K562 (cell line): Measurements from ENCODE around the gene CRABP2. TPM values are rescaled to one million over a fixed set of nuclear protein-coding genes. Genes with fewer than 3 reads are reported as not detected.

Source experiments
- ATAC-seq: fragments of 200-7000 bp; cut with Tn5 transposase; 3 replicates; pipeline ENCODE4 v1.9.1; 2020; ENCODE audit warnings: moderate library complexity
- BruUV-seq: library from RNA; stranded (reverse); fragments of 400-500 nt; replicated peaks from 2 replicates; lab custom pipeline; 2021; lab: Mats Ljungman, UMichigan
- CTCF ChIA-PET: fragments of 300-600 bp; formaldehyde crosslinking; extraction: SDS; loops from one replicate; lab custom pipeline; 2021; ENCODE audit warnings: low intra/inter-chr PET ratio; lab: Yijun Ruan, JAX
- POLR2A ChIA-PET: fragments of 300-600, 350-650 bp; sonication (Branson Sonifier 250); formaldehyde crosslinking; extraction: SDS; loops from one replicate; lab custom pipeline; 2021; ENCODE audit warnings: antibody characterized with exemption, inconsistent platforms; lab: Yijun Ruan, JAX
- DNase-seq, 4 experiments: peaks; one replicate each; pipeline versions ENCODE4 v3.0.0 to v3.0.0-alpha.2; 2011 to 2018; ENCODE audit warnings: low spot score in 3 of 4, mixed read lengths in 3 of 4; ENCODE audit errors: extremely low read depth in 1 of 4
- FAIRE-seq: peaks from 2 replicates; lab custom pipeline; 2011; peaks lifted over from hg19 to GRCh38; lab: Jason Lieb, UNC
- H2AFZ ChIP-seq: 2 replicates; pipeline ENCODE4 v1.6.0; 2011; ENCODE audit warnings: low read depth, low read length, control low read depth, inconsistent platforms
- H3K27ac ChIP-seq: fragments of 200-600 bp; 3 replicates; pipeline ENCODE4 v1.8.0; 2011; ENCODE audit warnings: low read depth, mild to moderate bottlenecking, control low read depth, inconsistent platforms, low read length, moderate library complexity, mixed read lengths; ENCODE audit errors: extremely low read depth
- H3K27me3 ChIP-seq, 2 experiments: fragments of 300-600 bp in 1 of 2; 2 replicates in 1 of 2; 3 replicates in 1 of 2; pipeline versions ENCODE4 v1.6.0 to v1.8.0; 2011; ENCODE audit warnings: inconsistent platforms in 2 of 2, low read length in 2 of 2, mild to moderate bottlenecking in 1 of 2, mixed read lengths in 1 of 2, moderate library complexity in 1 of 2; ENCODE audit not compliant: control insufficient read depth in 2 of 2, insufficient read depth in 2 of 2
- H3K36me3 ChIP-seq: fragments of 300-600 bp; 3 replicates; pipeline ENCODE4 v1.8.0; 2011; ENCODE audit warnings: mild to moderate bottlenecking, low read length, inconsistent platforms; ENCODE audit not compliant: control insufficient read depth, insufficient read depth
- H3K4me1 ChIP-seq, 2 experiments: fragments of 200-600 bp in 1 of 2; replicated peaks in 1 of 2; 2 replicates in 1 of 2; 3 replicates in 1 of 2; pipeline versions ENCODE4 v1.5.1 to v1.8.0; 2011; ENCODE audit warnings: inconsistent platforms in 2 of 2, low read length in 2 of 2, mild to moderate bottlenecking in 1 of 2, mixed read lengths in 1 of 2, moderate library complexity in 1 of 2; ENCODE audit not compliant: control insufficient read depth in 2 of 2, insufficient read depth in 2 of 2
- H3K4me2 ChIP-seq: 2 replicates; pipeline ENCODE4 v1.6.1; 2011; ENCODE audit warnings: low read length, control low read depth, inconsistent platforms, mixed read lengths; ENCODE audit not compliant: insufficient read depth
- H3K4me3 ChIP-seq: fragments of 200-600 bp; sonication (generic), shearing (Covaris generic); 2 replicates; pipeline ENCODE4 v1.5.1; 2016; ENCODE audit warnings: control low read depth, inconsistent platforms
- H3K79me2 ChIP-seq: fragments of 200-600 bp; 3 replicates; pipeline ENCODE4 v1.8.0; 2011; ENCODE audit warnings: low read length, inconsistent platforms; ENCODE audit not compliant: control insufficient read depth, insufficient read depth
- H3K9ac ChIP-seq, 2 experiments: 2 replicates each; pipeline versions ENCODE4 v1.6.0 to v1.6.1; 2011; ENCODE audit warnings: low read depth in 2 of 2, low read length in 2 of 2, control low read depth in 1 of 2, inconsistent platforms in 1 of 2, mild to moderate bottlenecking in 1 of 2, mixed read lengths in 1 of 2; ENCODE audit not compliant: insufficient read depth in 1 of 2
- H3K9me1 ChIP-seq: one replicate; pipeline ENCODE4 v1.6.0; 2011; ENCODE audit warnings: inconsistent platforms, mild to moderate bottlenecking, low read length, moderate library complexity; ENCODE audit not compliant: control insufficient read depth, insufficient read depth
- H3K9me3 ChIP-seq: replicated peaks from 2 replicates; pipeline ENCODE4 v1.5.1; 2011; ENCODE audit warnings: low read depth, low read length, inconsistent platforms; ENCODE audit not compliant: control insufficient read depth, insufficient read depth
- H4K20me1 ChIP-seq: replicated peaks from 2 replicates; pipeline ENCODE4 v1.6.1; 2011; ENCODE audit warnings: low read length, inconsistent platforms, mixed read lengths; ENCODE audit not compliant: control insufficient read depth, insufficient read depth
- ARID1B ChIP-seq: fragments of 450-650 bp; IDR thresholded peaks from 2 replicates; pipeline ENCODE4 v1.6.1; 2016; ENCODE audit warnings: antibody characterized with exemption, mild to moderate bottlenecking, inconsistent platforms
- ETS1 ChIP-seq: conservative IDR thresholded peaks from 2 replicates; pipeline ENCODE4 v1.6.1; 2011; ENCODE audit warnings: low read depth, mild to moderate bottlenecking, low read length; ENCODE audit not compliant: control insufficient read depth
- GTF3C2 ChIP-seq: IDR thresholded peaks from 3 replicates; pipeline ENCODE4 v1.6.1; 2011; ENCODE audit warnings: borderline replicate concordance, mild to moderate bottlenecking, moderate library complexity; ENCODE audit not compliant: insufficient read length; ENCODE audit errors: extremely low read depth
- HMGN3 ChIP-seq: IDR thresholded peaks from 2 replicates; pipeline ENCODE4 v1.6.1; 2011; ENCODE audit warnings: borderline replicate concordance, low read depth, mild to moderate bottlenecking, mixed read lengths, low read length; ENCODE audit not compliant: insufficient read length; ENCODE audit errors: extremely low read depth
- IRF2 ChIP-seq: sonication (generic); formaldehyde crosslinking; IDR thresholded peaks from 2 replicates; pipeline ENCODE4 v1.8.1; 2022; ENCODE audit warnings: mild to moderate bottlenecking, missing genetic modification reagents
- KDM5B ChIP-seq: fragments of 200-600 bp; sonication (generic); IDR thresholded peaks from 2 replicates; pipeline ENCODE4 v1.6.1; 2012; ENCODE audit warnings: low read depth, mild to moderate bottlenecking, moderate library complexity, low read length, control low read depth, inconsistent platforms; ENCODE audit not compliant: insufficient replicate concordance
- PYGO2 ChIP-seq: fragments of 450-650 bp; IDR thresholded peaks from 2 replicates; pipeline ENCODE4 v1.6.1; 2016; ENCODE audit warnings: mild to moderate bottlenecking, missing genetic modification characterization, moderate library complexity, missing compliant biosample characterization
- TOE1 ChIP-seq, 2 experiments: fragments of 450-650 bp in 1 of 2; sonication (generic) in 1 of 2; formaldehyde crosslinking in 1 of 2; IDR thresholded peaks; 2 replicates each; pipeline versions ENCODE4 v1.7.1 to v1.8.0; 2016 to 2022; ENCODE audit warnings: borderline replicate concordance in 2 of 2, mild to moderate bottlenecking in 2 of 2, antibody characterized with exemption in 1 of 2, inconsistent platforms in 1 of 2, low read depth in 1 of 2, missing genetic modification reagents in 1 of 2, moderate library complexity in 1 of 2
- TRIM24 ChIP-seq, 2 experiments: fragments of 450-650 bp; IDR thresholded peaks; 2 replicates each; pipeline ENCODE4 v1.6.1; 2016
- TSHZ1 ChIP-seq: fragments of 250-450 bp; sonication (Bioruptor Pico); IDR thresholded peaks from 2 replicates; pipeline ENCODE4 v1.4.0; 2020; ENCODE audit warnings: mild to moderate bottlenecking, moderate library complexity
- ZBTB2 ChIP-seq: fragments of 450-650 bp; IDR thresholded peaks from 2 replicates; pipeline ENCODE4 v1.6.1; 2016; ENCODE audit warnings: antibody characterized with exemption
- ZNF24 ChIP-seq: fragments of 450-650 bp; IDR thresholded peaks from 2 replicates; pipeline ENCODE4 v1.6.1; 2016
- WGBS: fragments of 100-300 bp; shearing (Covaris generic); methylation state at CpG from one replicate; pipeline ENCODE4 v1.1.6; 2016; ENCODE audit warnings: low coverage, mixed read lengths; ENCODE audit not compliant: insufficient coverage; ENCODE audit errors: missing lambda C conversion rate; 5-methylcytosine and 5-hydroxymethylcytosine counted together
- in situ Hi-C: fragments of 300-500 bp; cut with MboI; formaldehyde crosslinking; loops from 4 replicates; pipeline ENCODE4 v1.15.0; 2018; ENCODE audit warnings: inconsistent platforms, mixed read lengths
- intact Hi-C: fragments of 100-400 bp; cut with micrococcal nuclease; formaldehyde crosslinking; loops from 2 replicates; pipeline ENCODE4 v1.14.2; 2022
- polyA plus RNA-seq, 8 experiments: library from polyadenylated mRNA; depleted of rRNA in 4 of 8; stranded (reverse) in 5 of 8; unstranded in 3 of 8; fragments of >200 nt; fragmentation: Nextera tagmentation in 2 of 8; fragmentation: Illumina TruSeq in 1 of 8; extraction: Ambion mirVana in 2 of 8; extraction: Trizol in 1 of 8; gene quantifications; 2 replicates each; pipeline versions ENCODE4 v1.2.1 to v1.2.3, GENCODE V29; 2011 to 2014; ENCODE audit warnings: inconsistent platforms in 1 of 8, missing spikeins in 1 of 8
- total RNA-seq, 7 experiments: library from RNA; depleted of rRNA in 6 of 7; stranded (reverse); fragments of >200 nt in 6 of 7; fragmentation: Illumina TruSeq in 2 of 7; extraction: Trizol in 2 of 7; gene quantifications; 2 replicates each; pipeline versions ENCODE4 v1.2.1 to v1.2.3, GENCODE V29; 2011 to 2021; ENCODE audit warnings: low replicate concordance in 1 of 7

Gene CRABP2
- total and polyA plus RNA-seq, 9 of the 15 experiments (the other 6 are each of a cell fraction or from before 2014, with no cell fraction given): 0.30 to 2.5 (median 0.82) TPM

GRCh38 chr1:156690675-156691036, 14.7 kb downstream of the CRABP2 start:
- ChIA-PET POLR2A (interaction anchor here (0.7 to 5.9 kb wide), 8 partner anchors 10 to 269 kb away, joined by 3 to 60 read pairs (median 6); partner anchors contain the start of genes CRABP2, ISG20L2, METTL25B and MRPL24), CTCF (interaction anchor here (3.2 to 6.6 kb wide), 2 partner anchors 15 to 35 kb away, joined by 64 to 143 read pairs; partner anchors contain the start of genes CRABP2, ISG20L2 and METTL25B)
- Histone ChIP-seq H3K4me1 (peaks cover 49 to 59% of the 10 kb centered on the region in 2 experiments), H3K79me2 (0 out of 3 replicates have a peak, but pooled peaks cover 3% of the 10 kb centered on the region), H3K9ac (no peak overlapping the region), H3K9me1 (no peaks in the 10 kb centered on the region), H3K4me2 (no peak overlapping the region), H3K4me3 (no peak overlapping the region), H3K9me3 (no peaks in the 10 kb centered on the region), H4K20me1 (no peaks in the 10 kb centered on the region), H3K27me3 (no peaks in the 10 kb centered on the region), H3K36me3 (no peaks in the 10 kb centered on the region), H3K27ac (no peak overlapping the region), H2AFZ (no peak overlapping the region; the same call in 1 of the 2 replicates)
- no peak for DNase-seq
- no peak for FAIRE-seq
- intact Hi-C loops: no loop called here
- no TSS peak for BruUV-seq
- no peak for ATAC-seq
- in situ Hi-C loops: no loop called here
- 61% methylated on average over 8 of the region's 8 CpGs for WGBS
- TF ChIP-seq KDM5B (no peak), HMGN3 (no peak), TSHZ1 (CRISPR knock-in tag) (no peak), ZNF24 (no peak), TRIM24 (IDR thresholded peaks at IDR 0.05) (no peak), ARID1B (no peak), ETS1 (no peak), PYGO2 (tag) (no peak), GTF3C2 (no peak), ZBTB2 (no peak), IRF2 (no peak), TOE1 (IDR thresholded peaks at IDR 0.05; ENCODE audit: borderline replicate concordance) (no peak), TOE1 (CRISPR knock-in tag; IDR thresholded peaks at IDR 0.05; ENCODE audit: borderline replicate concordance, low read depth) (no peak)
